Measurements from ENCODE around the gene KRT15. TPM values are rescaled to one million over a fixed set of nuclear protein-coding genes. Genes with fewer than 3 reads are reported as not detected.
"Not testable (repeated sequence)": the region's sequence is repeated elsewhere in the genome, so short reads cannot be mapped to it uniquely, and the experiment has no call there.

Gene KRT15
- total and polyA plus RNA-seq, 2 of the 4 experiments (the other 2 are of a cell fraction): 2.9 to 5.3 TPM

DNA sequence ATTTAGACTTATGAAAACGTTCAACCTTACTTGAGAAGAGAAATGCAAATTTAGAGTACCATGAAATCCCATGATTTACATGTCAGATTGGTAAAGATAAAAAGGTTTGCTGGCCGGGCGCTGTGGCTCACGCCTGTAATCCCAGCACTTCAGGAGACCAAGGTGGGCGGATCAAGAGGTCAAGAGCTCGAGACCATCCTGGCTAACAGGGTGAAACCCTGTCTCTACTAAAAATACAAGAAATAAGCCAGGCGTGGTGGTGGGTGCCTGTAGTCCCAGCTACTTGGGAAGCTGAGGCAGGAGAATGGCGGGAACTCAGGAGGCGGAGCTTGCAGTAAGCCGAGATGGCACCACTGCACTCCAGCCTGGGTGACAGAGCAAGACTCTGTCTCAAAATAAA lies 24.1 kb upstream of the KRT15 start:
- 90% methylated on average over 2 of the region's 10 CpGs; no CpG with 5 or more reads in 1 of the 2 experiments for WGBS, 2 experiments (ENCODE audit: extremely low coverage in 2 of 2, insufficient read length in 1 of 2)
- in situ Hi-C loops (cut with MboI; ENCODE audit: low sequenced_read_pairs): not testable (repeated sequence)

More for the DNA sequence above, 24.1 kb upstream of the KRT15 start:
- intact Hi-C loops (cut with micrococcal nuclease): loop anchor here (1.0 kb wide), 1 partner anchor 38 kb away; no protein-coding TSS in a partner anchor
- H2BK5ac ChIP-seq (ENCODE audit: low read depth, low read length, poor library complexity, severe bottlenecking); ATAC-seq (ENCODE audit: low read depth); H3K56ac ChIP-seq (ENCODE audit: extremely low read depth, insufficient read depth, low read length); H3K4ac ChIP-seq (ENCODE audit: low read depth, low read length); H4K91ac ChIP-seq (ENCODE audit: insufficient read depth, low read depth, low read length); H2AK5ac ChIP-seq (ENCODE audit: low read depth, low read length); H2AK9ac ChIP-seq (replicated peaks; ENCODE audit: low read depth, low read length, poor library complexity); H4K5ac ChIP-seq (ENCODE audit: low read depth, low read length); H2BK120ac ChIP-seq (ENCODE audit: low read depth, low read length); H3K18ac ChIP-seq (ENCODE audit: low read depth, low read length); H3K9ac ChIP-seq (ENCODE audit: low read depth, low read length); H2AFZ ChIP-seq (replicated peaks; ENCODE audit: low read length, poor library complexity); DNase-seq; H3K27me3 ChIP-seq (ENCODE audit: control insufficient read depth, insufficient read depth, low read length); H3K79me1 ChIP-seq (ENCODE audit: low read depth in 1 of 2, low read length in 2 of 2); H3K27ac ChIP-seq (ENCODE audit: insufficient read depth, low read length); H3K4me2 ChIP-seq (ENCODE audit: low read depth, low read length); POLR2A ChIA-PET (ENCODE audit: unreplicated experiment); H2BK15ac ChIP-seq (ENCODE audit: low read depth, low read length); H3K4me3 ChIP-seq (ENCODE audit: insufficient read depth, low read depth, low read length); H4K20me1 ChIP-seq (ENCODE audit: insufficient read depth, low read length); H3K9me3 ChIP-seq (ENCODE audit: control insufficient read depth, insufficient read depth, low read length); H3K36me3 ChIP-seq (ENCODE audit: control insufficient read depth, insufficient read depth, low read length); H2BK20ac ChIP-seq (ENCODE audit: low read depth, low read length); H3K14ac ChIP-seq (replicated peaks; ENCODE audit: low read depth, low read length); H4K8ac ChIP-seq (ENCODE audit: low read depth in 2 of 2, low read length in 2 of 2); BruUV-seq (replicated peaks); H3K23ac ChIP-seq (ENCODE audit: low read depth, low read length); dilution Hi-C loops (cut with HindIII; ENCODE audit: low sequenced_read_pairs, unreplicated experiment): not testable (repeated sequence)
- Histone ChIP-seq H3K9me1 (ENCODE audit: insufficient read depth, low read length) (peaks cover 13% of the 10 kb centered on the region), H3K4me1 (ENCODE audit: control insufficient read depth, insufficient read depth, low read length) (peaks cover 22% of the 10 kb centered on the region)
- CTCF ChIA-PET: interaction anchor here (1.2 kb wide), 1 partner anchor 120 kb away, joined by 4 read pairs; no protein-coding TSS in a partner anchor
